Activated T-helper 1 cell treated with anti-CD3 and anti-CD28 coated beads, Interleukin-2, amount 50 U/mL, for 16 hours (primary cell): ENCODE data around the gene BCL3.
"Not testable (repeated sequence)": the region's sequence is repeated elsewhere in the genome, so short reads cannot be mapped to it uniquely, and the experiment has no call there.

Experiments
- DNase-seq, 2 donors: peaks; one replicate each; pipeline ENCODE4 v3.0.0-alpha.2; 2020; ENCODE audit warnings: low read depth in 1 of 2, low spot score in 1 of 2

BCL3 gene

GRCh38 chr19:44757057-44757734 lies 8.7 kb downstream of the BCL3 start:
- no peak for DNase-seq

- no peak for DNase-seq
Observed at GRCh38 chr19:44757735-44758505, 9.4 kb downstream of the BCL3 start.

- no peak for DNase-seq
Observed at GRCh38 chr19:44758596-44758995, 10.1 kb downstream of the BCL3 start.

- no peak for DNase-seq
Observed at GRCh38 chr19:44759083-44759804, 10.7 kb downstream of the BCL3 start.

GRCh38 chr19:44762038-44762437 lies 13.5 kb downstream of the BCL3 start:
- DNase-seq: no peak

GRCh38 chr19:44765033-44765948 lies 16.8 kb downstream of the BCL3 start:
- no peak for DNase-seq

GRCh38 chr19:44765949-44766335 lies 17.4 kb downstream of the BCL3 start:
- no peak for DNase-seq

- no peak for DNase-seq
Observed at GRCh38 chr19:44767295-44768180, 19.0 kb downstream of the BCL3 start.

- DNase-seq: peak; percentile 94
Observed at GRCh38 chr19:44770550-44771257, 22.2 kb downstream of the BCL3 start.

GRCh38 chr19:44772144-44772543 lies 23.6 kb downstream of the BCL3 start:
- not testable (repeated sequence) for DNase-seq

GRCh38 chr19:44772959-44773358 lies 24.5 kb downstream of the BCL3 start:
- no peak for DNase-seq

GRCh38 chr19:44775676-44776240 lies 27.2 kb downstream of the BCL3 start:
- DNase-seq: no peak

GRCh38 chr19:44776402-44777096 lies 28.0 kb downstream of the BCL3 start:
- no peak for DNase-seq

GRCh38 chr19:44777715-44778347 lies 29.3 kb downstream of the BCL3 start, which contains the start of gene CBLC:
CBLC (plus strand) TSS chr19:44777890; CDS start chr19:44777932, 42 bp downstream.
- DNase-seq: no peak

- DNase-seq: no peak
Observed at GRCh38 chr19:44779150-44779549, 30.6 kb downstream of the BCL3 start.

GRCh38 chr19:44781694-44782093 lies 33.2 kb downstream of the BCL3 start:
- DNase-seq: not testable (repeated sequence)

GRCh38 chr19:44782729-44783128 lies 34.2 kb downstream of the BCL3 start:
- no peak for DNase-seq

- no peak for DNase-seq
Observed at GRCh38 chr19:44783545-44783944, 35.0 kb downstream of the BCL3 start.
